GM12892 (cell line): ENCODE results near the gene TFF3.

Experiments used
- POLR2A ChIP-seq: IDR thresholded peaks from 2 replicates; pipeline ENCODE4 v1.6.1; 2011; ENCODE audit warnings: low read depth, low read length, control low read depth
- POLR2AphosphoS5 ChIP-seq: IDR thresholded peaks from 2 replicates; pipeline ENCODE4 v1.6.1; 2011; ENCODE audit warnings: low read depth, low read length, control low read depth
- TAF1 ChIP-seq: IDR thresholded peaks from 2 replicates; pipeline ENCODE4 v1.6.1; 2011; ENCODE audit warnings: low read depth, mild to moderate bottlenecking, control low read depth, low read length, borderline replicate concordance

- TF ChIP-seq POLR2A, result no peak
- no peak for TF ChIP-seq POLR2AphosphoS5
- TF ChIP-seq TAF1, result no peak
Measured at GRCh38 chr21:42357307-42357706, 42.1 kb upstream of the TFF3 start.
